SU-DHL-6 (cell line): ENCODE results near the gene NFIC.
"Not testable (repeated sequence)": the region's sequence is repeated elsewhere in the genome, so short reads cannot be mapped to it uniquely, and the experiment has no call there.

Experiments used
- H2AFZ ChIP-seq: fragments of 200-600 bp; sonication (generic); 2 replicates; pipeline ENCODE4 v1.6.1; 2014; ENCODE audit warnings: low read depth, mild to moderate bottlenecking, moderate library complexity, mixed read lengths, antibody characterized with exemption, low read length; ENCODE audit not compliant: severe bottlenecking
- H3F3A ChIP-seq: fragments of 200-600 bp; shearing (Covaris generic); 2 replicates; pipeline ENCODE4 v1.6.0; 2016; ENCODE audit warnings: antibody characterized with exemption, mild to moderate bottlenecking; ENCODE audit not compliant: insufficient read depth
- H3K27ac ChIP-seq: fragments of 200-600 bp; sonication (generic); 2 replicates; pipeline ENCODE4 v1.5.1; 2016; ENCODE audit warnings: low read depth, mild to moderate bottlenecking, low read length, moderate library complexity, mixed read lengths
- H3K27me3 ChIP-seq: fragments of 200-600 bp; sonication (generic), shearing (Covaris generic); 2 replicates; pipeline ENCODE4 v1.6.0; 2014; ENCODE audit warnings: mild to moderate bottlenecking, low read length
- H3K36me3 ChIP-seq: fragments of 200-600 bp; sonication (generic); 2 replicates; pipeline ENCODE4 v1.6.1; 2014; ENCODE audit warnings: mild to moderate bottlenecking, low read length, mixed read lengths
- H3K4me2 ChIP-seq: fragments of 300-600, 200-600 bp; shearing (Covaris generic), sonication (generic); 2 replicates; pipeline ENCODE4 v1.6.0; 2014; ENCODE audit warnings: low read length, low read depth, mild to moderate bottlenecking; ENCODE audit not compliant: poor library complexity, severe bottlenecking
- H3K4me3 ChIP-seq: fragments of 200-600 bp; sonication (generic); 2 replicates; pipeline ENCODE4 v1.5.1; 2014; ENCODE audit warnings: antibody characterized with exemption, low read length, mild to moderate bottlenecking, mixed read lengths; ENCODE audit not compliant: insufficient read depth, poor library complexity, severe bottlenecking
- H3K79me2 ChIP-seq: fragments of 200-600 bp; sonication (generic); 2 replicates; pipeline ENCODE4 v1.6.1; 2014; ENCODE audit warnings: mild to moderate bottlenecking, low read length, moderate library complexity; ENCODE audit not compliant: insufficient read depth
- H3K9ac ChIP-seq: fragments of 200-600 bp; sonication (generic); 2 replicates; pipeline ENCODE4 v1.7.0; 2014; ENCODE audit warnings: mild to moderate bottlenecking, low read length
- H3K9me2 ChIP-seq: fragments of 200-600 bp; sonication (generic); replicated peaks from 2 replicates; pipeline ENCODE4 v1.6.1; 2014; ENCODE audit warnings: low read length; ENCODE audit not compliant: insufficient read depth
- H3K9me3 ChIP-seq: fragments of 200-600 bp; sonication (generic); 2 replicates; pipeline ENCODE4 v1.6.1; 2014; ENCODE audit warnings: low read length, mixed read lengths; ENCODE audit not compliant: insufficient read depth
- H4K20me1 ChIP-seq: fragments of 200-600 bp; sonication (generic); 2 replicates; pipeline ENCODE4 v1.6.1; 2014; ENCODE audit warnings: low read depth, mild to moderate bottlenecking, antibody characterized with exemption, low read length, moderate library complexity, mixed read lengths
- CTCF ChIP-seq: fragments of 200-600 bp; sonication (generic); IDR thresholded peaks from one replicate; pipeline ENCODE4 v1.5.1; 2017; ENCODE audit warnings: antibody characterized with exemption, mild to moderate bottlenecking, low read length, moderate library complexity; ENCODE audit not compliant: insufficient read depth, poor library complexity, severe bottlenecking
- EZH2phosphoT487 ChIP-seq: fragments of 200-600 bp; sonication (generic), shearing (Covaris generic); conservative IDR thresholded peaks from 2 replicates; pipeline ENCODE4 v1.6.1; 2018; ENCODE audit warnings: mild to moderate bottlenecking, antibody characterized with exemption, low read length, moderate library complexity, mixed read lengths

Gene NFIC

GRCh38 chr19:3420244-3420755 is 53.9 kb downstream of the NFIC start:
- H3K27me3 ChIP-seq: no peaks in the 10 kb centered on the region
- TF ChIP-seq CTCF (no peak), EZH2phosphoT487 (no peak)
- H3K79me2 ChIP-seq: no peaks in the 10 kb centered on the region
- no peak overlapping the region for H3K4me3 ChIP-seq
- H3K4me2 ChIP-seq: no peak overlapping the region
- H2AFZ ChIP-seq: no peak overlapping the region
- no peaks in the 10 kb centered on the region for H4K20me1 ChIP-seq
- no peaks in the 10 kb centered on the region for H3K9me2 ChIP-seq
- no peak overlapping the region for H3K9ac ChIP-seq
- no peaks in the 10 kb centered on the region for H3K9me3 ChIP-seq
- H3K36me3 ChIP-seq: no peaks in the 10 kb centered on the region
- H3F3A ChIP-seq: no peaks in the 10 kb centered on the region
- no peak overlapping the region for H3K27ac ChIP-seq

GRCh38 chr19:3420909-3421619 is 54.7 kb downstream of the NFIC start:
- H2AFZ ChIP-seq: no peak overlapping the region
- H3K9me3 ChIP-seq: no peaks in the 10 kb centered on the region
- no peaks in the 10 kb centered on the region for H3K79me2 ChIP-seq
- H3K36me3 ChIP-seq: no peaks in the 10 kb centered on the region
- H3K27ac ChIP-seq: no peak overlapping the region
- H3F3A ChIP-seq: no peaks in the 10 kb centered on the region
- no peak for TF ChIP-seq EZH2phosphoT487
- no peak for TF ChIP-seq CTCF
- no peaks in the 10 kb centered on the region for H3K27me3 ChIP-seq
- H3K4me3 ChIP-seq: no peak overlapping the region
- no peaks in the 10 kb centered on the region for H4K20me1 ChIP-seq
- H3K9ac ChIP-seq: no peak overlapping the region
- H3K4me2 ChIP-seq: no peak overlapping the region
- no peaks in the 10 kb centered on the region for H3K9me2 ChIP-seq

DNA sequence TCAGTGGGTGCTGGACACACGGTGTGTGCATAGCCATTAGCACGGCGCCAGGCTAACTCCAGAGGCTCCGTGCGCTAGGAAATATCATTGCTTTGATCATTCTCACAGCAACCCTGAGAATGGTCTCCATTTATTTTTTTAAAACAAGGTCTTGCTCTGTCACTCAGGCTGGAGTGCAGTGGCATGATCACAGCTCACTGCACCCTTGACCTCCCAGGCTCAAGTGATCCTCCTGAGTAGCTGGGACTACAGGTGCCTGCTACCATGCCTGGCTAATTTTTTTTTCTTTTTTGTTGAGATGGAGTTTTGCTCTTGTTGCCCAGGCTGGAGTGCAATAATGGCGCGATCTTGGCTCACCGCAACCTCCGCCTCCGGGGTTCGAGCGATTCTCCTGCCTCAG is 55.3 kb downstream of the NFIC start:
- H3K9me3 ChIP-seq, H3K4me3 ChIP-seq, H3K9ac ChIP-seq, H3F3A ChIP-seq, H3K9me2 ChIP-seq, H4K20me1 ChIP-seq, H3K79me2 ChIP-seq, H3K27me3 ChIP-seq, H3K36me3 ChIP-seq, H3K4me2 ChIP-seq, H2AFZ ChIP-seq, H3K27ac ChIP-seq: not testable (repeated sequence)

DNA sequence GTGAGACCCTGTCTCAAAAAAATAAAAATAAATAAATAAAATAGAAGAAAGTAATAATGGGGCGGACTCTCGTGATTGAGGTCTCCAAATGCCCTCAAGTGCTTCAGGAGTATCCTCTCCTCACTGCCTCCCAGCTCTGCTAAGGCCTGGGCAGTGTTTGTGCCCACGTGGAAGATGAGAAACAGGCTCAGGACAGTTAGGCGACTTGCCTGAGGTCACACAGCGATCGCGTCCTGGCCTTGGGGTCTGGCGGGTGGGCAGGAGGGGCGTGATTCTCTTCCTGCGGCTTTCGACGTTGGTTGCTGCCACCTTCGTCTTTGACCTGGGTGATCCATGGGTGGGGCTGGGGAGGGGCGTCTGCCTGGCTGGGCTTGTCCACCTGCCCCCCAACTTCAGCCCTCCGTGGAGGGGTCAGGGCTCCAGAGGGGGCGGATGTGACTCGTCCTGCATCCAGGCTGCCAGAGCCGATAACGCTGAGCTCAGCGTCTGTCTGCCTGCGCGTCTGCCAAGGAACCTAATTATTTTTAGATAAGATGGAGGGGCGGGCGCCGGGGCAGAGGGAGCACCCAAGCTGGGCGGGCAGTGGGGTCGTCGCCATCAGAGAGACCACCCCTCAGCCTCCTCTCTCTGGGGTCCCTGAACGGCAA is 56.9 kb downstream of the NFIC start:
- H2AFZ ChIP-seq: no peak overlapping the region
- H3K9me2 ChIP-seq: no peaks in the 10 kb centered on the region
- TF ChIP-seq CTCF (no peak), EZH2phosphoT487 (no peak)
- H3K79me2 ChIP-seq: no peaks in the 10 kb centered on the region
- no peaks in the 10 kb centered on the region for H3K36me3 ChIP-seq
- no peaks in the 10 kb centered on the region for H3K27me3 ChIP-seq
- H3K4me2 ChIP-seq: no peak overlapping the region
- H3K9me3 ChIP-seq: no peaks in the 10 kb centered on the region
- no peak overlapping the region for H3K4me3 ChIP-seq
- H3F3A ChIP-seq: no peaks in the 10 kb centered on the region
- no peaks in the 10 kb centered on the region for H4K20me1 ChIP-seq
- H3K9ac ChIP-seq: no peak overlapping the region
- H3K27ac ChIP-seq: no peak overlapping the region
